HG03139 (cell line): ENCODE results near the gene ZNF22.

Experiments used
- ATAC-seq: cut with Tn5 transposase; IDR thresholded peaks from one replicate; pipeline ENCODE4 v1.9.1; 2021; ENCODE audit not compliant: unreplicated experiment

ZNF22 gene

DNA sequence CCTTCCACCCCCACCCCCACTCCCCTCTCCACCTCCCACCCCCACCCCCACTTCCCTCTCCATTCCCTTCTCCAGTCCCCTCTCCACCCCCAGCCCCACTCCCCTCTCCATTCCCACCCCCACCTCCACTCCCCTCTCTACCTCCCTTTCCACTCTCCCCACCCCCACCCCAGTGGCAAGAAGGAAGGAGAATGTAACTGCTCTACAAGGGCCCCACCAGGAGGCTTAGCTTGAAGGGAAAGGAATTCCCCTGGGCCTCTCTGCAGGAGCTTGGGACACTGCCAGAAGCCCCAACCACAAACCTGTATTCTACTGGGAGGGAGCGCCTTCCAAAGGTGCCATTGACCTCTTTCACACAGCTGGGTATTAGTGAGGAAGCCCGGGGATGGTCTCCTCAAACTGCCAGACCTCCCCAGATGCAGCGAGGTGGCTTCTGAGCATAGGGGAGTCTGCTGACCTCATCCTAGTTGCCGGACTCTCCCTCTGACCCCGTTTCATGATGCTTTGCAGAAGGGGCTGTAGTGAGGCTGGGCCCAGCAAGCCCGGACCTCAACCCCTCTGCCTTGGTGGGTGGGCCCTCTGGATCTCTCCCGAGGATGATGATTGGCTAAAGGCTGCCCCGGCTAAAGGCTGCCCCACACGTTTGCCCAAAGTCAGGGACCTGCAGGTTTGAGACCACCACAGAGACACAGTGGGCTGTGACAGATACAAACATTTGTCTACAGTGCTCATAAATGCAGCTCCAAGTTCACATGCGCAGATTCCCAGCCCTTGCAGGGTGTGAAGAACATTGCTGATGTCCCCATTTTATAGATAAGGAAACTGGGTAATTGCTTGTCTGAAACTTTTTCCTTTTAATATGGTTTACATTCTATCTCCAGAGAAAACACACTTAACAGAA, 25.0 kb upstream of the ZNF22 start:
- no peak for ATAC-seq

DNA sequence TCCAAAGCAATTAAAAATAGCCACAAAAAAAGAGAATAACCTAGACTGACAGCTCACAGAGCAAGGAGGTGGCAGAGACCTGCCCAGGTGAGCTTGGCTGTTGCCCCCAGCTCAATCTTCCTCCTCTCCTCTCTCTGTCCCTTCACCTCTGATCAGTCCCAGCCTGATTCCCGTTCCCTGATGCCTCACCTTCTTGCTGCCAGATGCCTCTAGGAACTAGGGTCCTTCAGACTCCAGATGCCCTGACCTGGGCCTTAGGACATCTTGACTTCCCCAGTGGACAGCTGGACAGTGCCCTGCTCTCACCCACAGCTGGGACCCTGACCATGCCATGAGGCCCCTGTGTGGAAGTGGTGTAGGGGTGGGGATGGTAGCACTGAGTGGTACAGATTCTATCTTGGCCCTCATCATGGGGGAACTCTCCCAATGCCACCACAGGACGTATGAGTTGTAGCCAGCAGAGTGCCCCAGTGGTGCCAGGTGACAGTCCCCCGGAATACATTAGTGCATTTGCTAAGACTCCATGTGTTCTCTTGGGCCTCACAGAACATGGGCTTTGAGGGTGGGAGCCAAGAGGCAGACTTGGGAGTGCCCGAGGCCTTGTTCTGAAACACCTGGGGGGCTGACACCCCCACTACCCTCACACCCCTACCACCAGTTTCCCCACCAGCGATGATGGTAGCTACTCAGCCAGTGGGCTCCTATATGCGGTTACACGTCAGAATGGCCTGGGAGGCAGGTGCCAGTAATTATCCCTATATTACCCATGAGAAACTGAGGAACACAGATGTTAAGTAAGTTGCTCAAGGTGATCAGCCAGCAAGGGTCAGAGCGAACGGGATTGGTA, 24.1 kb upstream of the ZNF22 start:
- ATAC-seq = no peak

DNA sequence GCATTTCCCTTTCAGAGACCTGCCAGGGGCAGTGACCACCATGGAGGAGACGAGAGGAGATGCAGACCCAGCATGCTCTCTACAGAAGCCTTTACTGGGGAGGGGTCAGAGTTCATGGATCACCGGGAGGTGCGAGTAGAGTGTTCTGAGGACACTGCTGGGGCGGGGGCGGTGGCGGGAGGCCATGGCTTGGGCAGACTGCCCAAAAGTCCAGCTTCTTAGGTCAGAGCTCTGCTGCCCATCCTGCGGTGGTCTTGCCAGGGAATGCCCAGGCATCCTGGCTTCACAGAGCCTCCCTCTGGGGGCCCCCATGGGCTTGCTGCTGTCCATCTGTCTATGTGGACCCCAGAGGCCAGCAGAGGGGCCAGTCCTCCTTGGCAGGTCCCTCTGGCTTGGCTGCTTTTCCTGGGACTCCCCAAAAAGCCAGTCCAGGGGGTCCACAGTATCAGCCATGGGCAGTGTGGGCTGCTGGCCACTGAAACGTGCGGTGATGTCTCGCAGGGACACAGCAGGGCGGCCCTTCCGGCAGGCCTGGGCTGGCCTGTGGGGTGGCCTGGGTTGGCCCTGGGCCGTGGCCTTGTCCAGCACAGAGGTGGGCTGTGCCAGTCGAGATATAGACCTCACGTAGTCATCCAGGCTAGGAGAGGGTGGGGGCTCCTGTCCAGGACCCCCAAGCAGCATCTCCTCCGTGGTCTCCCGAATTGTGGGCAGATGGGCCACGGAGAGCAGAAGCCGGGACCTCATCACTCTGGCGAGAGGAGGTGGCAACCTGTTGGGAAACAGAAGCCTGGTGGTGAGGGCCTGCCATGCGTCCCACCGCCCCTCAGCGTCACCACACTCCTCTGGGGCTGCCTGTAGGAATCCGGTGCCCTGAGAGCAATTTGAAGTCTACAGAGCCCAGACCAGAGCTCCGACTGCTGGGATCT, 23.2 kb upstream of the ZNF22 start:
- ATAC-seq = no peak

DNA sequence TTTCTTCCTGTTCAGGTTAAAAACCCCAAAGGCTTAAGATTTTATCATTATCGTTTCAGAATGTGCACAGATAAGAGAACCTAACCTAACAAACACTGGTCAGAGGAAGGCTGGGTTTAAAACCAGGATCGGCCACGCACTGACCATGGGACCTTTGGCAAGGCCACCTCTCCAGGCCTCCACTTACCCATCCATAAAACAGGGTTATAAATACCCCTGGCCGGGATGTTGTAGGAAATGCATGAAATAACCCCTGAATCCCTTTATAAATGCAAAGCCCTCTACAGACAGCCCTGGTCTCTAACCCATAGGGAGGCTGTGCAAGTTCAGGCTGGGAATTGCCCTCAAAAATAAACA, 22.5 kb upstream of the ZNF22 start:
- ATAC-seq = no peak

DNA sequence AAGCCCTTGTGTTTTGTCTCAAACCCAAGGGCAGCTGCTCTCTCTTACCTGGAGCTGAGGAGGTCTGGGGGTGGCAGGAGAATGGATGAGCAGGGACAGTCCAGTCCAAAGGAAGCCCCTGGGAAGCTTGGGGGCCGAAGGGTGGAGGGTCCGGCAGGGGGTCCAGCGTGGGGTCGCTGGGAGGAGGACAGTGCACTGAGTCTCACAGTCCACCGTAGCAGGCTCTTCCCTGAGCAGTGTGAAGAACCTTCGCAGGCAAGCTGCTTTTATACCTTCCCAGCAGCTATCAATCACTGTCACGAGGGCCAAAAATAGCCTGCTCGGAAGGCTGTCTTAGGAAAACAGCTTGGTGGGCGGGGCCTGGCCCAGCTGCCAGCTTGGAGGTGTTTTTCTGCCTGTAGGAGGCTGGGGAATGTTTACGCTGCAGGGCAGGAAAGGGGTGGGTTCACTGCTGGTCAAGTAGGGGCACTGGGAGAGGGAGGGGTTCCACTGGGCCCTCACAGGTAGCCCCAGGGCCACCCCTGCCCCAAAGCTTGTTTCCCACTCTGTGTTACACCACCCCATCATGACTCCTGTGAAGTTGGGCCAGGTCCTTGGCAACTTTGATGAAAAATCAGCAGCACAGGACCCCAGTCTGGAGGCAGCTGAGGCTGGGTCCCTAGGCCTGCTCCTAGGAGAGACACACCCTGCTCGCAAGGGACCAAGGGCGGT, 22.0 kb upstream of the ZNF22 start, which contains the start of gene DEPP1:
DEPP1 (minus strand) TSS at position 240 of the 711 bp plus-strand sequence. CDS start 779 bp downstream, outside the sequence.
- ATAC-seq = no peak

DNA sequence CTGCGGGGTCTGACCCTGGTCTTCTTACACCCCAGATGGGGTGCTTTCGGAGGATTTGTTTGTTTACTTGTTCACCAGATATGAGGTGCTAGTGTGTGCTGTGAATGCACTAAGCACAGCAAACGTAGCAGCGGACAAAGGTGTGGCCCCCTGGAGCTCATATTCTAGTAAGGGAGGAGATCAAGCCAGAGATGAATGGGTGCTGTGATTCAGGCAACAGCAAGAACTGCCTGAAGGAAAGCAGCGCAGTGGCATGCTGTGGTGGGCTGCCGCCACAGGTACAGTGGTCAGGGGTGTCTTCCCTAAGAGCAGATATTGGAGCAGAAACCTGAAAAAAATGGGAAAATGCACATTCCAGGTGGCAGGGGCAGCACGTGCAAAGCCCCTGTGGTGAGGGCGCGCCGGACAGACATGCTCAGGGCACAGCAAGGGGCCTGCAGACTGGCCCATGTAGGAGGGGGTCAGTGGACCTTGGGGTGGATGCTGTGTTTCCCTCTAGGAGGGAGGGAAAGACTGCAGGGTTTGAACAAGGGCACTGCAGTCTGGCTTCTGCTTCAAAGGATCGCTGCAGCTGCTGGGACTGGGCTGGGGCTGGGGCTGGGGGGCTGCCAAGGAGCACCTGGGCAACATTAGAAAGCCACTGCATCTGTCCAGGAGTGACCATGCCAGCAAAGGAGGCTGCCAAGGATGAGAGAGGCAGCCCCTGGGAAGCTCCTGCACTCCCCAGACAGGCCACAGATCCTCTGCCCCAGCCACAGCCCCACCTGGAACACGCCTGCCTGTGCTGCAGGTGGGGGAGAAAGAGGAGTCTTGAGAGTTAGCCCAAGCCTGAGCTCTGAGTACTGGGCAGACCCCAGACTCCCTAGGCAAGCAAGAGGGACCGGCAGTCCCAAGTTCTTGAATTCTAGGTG, 21.2 kb upstream of the ZNF22 start:
- ATAC-seq = no peak

DNA sequence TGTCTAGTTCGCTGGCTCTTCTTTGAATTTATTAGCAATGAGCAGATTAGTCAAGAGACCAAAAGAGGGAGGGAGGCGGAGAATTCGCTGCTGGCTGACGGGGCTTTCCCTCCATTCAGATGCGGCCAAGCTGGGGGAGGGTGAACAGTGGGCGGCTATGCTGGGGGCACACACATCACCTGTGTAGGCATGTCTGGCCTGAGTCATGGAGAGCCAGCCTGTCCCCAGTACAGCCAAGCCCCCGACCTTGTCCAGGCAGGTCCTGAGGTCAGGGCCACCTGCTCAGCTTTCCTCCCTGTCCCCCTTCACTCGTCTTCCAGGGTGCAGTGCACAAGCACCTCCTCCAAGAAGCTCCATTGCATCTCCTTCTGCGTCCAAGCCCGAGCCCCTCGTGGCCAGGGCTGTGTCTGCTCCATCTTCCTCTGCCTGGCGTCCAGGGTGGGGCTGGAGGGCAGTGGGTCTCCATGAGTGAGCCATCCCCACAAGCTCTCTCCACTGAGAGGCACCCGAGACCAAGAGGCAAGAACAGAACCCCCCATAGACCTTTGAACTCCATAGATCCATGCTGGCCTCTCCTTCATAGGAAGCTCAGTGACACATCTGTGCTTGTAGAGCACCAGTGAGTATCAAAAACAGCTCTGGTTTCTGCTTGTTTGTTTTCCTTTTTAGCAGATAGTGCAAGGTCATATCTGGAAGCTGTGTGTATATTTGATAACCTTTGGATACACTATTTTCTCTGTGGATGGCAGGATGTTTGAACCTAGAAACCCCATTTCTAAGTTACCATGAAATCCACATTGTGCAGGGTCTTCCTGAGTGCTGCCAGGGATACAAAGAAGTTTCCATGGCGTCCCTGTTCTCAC, 20.2 kb upstream of the ZNF22 start:
- no peak for ATAC-seq

DNA sequence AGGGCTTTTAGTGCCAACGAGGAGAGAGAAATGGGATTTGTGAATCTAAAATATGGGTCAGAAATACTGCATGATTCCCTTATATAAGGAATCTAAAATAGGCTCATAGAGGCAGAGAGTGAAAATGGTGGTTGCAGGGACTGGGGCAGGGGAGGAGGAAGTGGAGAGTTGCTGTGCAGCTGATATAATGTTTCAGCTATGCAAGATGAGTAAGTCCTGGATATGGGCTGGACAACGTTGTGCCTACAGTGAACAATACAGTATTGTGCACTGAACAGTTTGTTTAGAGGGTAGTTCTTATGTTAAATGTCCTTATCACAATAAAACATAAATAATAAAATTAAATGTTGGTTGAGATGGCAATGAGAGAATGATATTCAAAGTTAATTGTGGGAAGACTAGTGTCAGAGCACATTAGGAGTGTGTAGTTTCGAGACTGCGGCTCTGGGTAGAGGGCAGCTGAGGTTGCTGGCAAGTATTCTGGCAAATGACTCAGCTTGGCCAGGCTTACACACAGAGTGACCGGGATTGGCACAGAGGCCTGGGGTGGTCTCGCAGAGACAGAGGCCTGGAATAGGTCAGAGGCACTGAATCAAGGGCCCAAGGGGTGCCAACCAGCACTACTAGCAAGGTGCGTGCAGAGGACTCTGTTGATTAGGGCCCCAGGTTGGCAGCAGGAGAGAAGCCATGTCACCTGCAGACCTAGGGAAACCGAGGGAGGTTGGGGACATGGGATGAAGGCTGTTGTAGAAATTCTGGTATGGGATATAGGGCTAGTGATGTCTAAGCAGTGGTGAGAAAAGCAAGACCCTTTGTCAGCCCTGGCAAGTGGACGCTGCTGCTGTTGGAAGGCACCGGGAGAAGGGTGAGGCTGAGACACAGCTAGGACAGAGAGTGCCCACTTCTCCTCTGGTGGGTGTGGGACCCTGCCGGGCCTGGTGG, 19.3 kb upstream of the ZNF22 start:
- ATAC-seq = no peak

DNA sequence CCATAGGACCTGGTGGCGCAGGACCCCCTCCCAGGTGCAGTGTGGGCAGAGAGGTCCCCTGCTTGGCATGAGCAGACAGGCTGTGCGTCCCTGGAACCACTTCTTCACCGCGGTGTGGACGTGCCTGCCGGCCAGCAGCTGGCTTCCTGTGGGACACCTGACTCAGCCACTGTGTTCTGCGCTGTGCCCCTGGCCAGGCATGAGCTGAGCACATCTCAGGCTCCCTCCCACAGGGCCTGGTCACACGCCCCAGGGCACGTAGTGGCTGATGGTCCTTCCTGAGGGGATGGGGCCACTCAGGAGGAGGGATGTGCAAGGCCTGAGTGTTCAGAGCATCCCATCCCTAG, 18.6 kb upstream of the ZNF22 start:
- ATAC-seq = no peak

DNA sequence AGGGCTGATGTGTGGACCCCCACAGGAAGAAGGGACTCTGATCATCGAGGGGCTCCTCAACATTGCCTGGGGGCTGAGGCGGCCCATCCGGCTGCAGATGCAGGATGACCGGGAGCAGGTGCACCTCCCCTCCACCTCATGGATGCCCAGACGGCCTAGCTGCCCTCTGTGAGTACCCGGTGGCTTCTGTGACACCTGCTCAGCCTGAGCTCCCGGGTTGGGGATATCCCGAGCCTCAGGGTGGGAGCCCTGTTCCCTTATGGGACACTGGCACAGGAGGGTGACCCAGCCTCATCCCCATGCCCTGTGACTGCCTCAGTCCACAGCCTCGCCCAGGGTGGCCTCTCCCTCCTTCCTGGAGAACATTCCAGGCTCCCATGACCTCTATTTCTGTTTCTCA, 18.2 kb upstream of the ZNF22 start:
- no peak for ATAC-seq

DNA sequence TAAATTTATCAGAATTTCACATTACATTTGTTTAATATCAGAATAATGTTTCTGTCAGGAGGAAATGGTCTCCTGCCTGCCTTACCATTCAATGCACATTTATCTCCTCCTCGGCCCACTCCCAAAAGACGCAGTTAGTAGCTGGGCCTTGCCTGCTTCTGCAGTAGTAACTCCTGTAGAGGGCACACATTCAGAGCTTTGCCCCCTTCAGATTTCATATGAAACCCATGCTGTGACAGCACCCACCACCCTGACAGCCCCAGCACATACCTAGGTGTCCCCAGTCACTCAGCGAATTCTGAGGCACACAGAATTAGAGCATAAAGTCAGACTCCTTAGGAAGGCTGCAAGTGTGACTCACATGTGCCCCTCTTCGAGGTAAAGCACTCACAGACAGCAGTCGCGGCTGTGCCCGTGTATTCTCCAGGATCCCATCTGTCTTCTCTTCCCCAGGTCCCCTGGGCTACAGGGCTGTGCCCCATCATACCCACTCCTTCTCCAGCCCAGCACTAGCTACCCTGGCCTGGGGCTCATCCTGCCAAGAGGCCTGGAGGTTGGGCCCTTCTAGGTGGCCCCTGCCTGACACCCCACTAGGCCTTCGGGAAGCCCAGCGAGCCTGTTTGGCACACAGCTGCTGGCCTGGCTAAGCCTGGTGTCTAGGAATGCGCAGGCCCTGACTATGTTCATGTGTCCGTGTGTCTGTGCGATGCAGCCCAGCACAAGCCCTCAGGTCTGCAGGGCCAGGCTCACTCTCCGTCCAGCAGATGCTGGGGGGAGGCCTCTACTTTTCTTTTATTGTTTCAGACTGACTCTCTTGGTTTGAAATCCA, 17.4 kb upstream of the ZNF22 start:
- no peak for ATAC-seq

DNA sequence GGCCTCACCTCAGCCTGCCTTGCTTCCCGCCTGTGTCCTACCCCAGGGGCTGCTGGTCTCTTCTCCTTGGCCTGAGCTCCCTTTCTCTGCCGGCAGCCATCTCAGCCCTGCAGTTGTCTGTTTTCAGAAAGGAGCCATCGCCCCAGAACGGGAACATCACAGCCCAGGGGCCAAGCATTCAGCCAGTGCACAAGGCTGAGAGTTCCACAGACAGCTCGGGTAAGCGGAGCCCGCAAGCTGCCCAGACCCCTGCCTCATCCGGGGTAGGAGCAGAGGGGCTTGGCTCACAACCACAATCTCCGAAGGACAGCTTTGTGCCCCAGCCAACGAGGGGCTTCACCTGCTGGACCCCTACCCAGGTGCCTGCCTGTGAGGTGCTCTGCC, 16.8 kb upstream of the ZNF22 start:
- ATAC-seq = no peak

DNA sequence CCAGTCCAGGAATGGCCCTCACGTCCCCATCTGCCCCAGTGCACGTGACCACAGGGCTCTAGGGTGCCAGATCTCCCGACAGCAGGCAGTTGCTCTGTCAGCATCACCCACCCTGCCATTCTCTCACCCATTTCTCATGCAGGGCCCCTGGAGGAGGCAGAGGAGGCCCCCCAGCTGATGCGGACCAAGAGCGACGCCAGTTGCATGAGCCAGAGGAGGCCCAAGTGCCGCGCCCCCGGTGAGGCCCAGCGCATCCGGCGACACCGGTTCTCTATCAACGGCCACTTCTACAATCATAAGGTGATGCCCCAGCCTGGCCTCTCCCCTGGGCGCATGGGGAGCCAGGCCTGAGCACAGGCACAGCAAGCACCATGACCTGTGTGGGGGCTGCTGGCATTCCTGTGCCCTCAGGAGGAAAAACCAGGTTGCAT, 16.0 kb upstream of the ZNF22 start:
- ATAC-seq = no peak

DNA sequence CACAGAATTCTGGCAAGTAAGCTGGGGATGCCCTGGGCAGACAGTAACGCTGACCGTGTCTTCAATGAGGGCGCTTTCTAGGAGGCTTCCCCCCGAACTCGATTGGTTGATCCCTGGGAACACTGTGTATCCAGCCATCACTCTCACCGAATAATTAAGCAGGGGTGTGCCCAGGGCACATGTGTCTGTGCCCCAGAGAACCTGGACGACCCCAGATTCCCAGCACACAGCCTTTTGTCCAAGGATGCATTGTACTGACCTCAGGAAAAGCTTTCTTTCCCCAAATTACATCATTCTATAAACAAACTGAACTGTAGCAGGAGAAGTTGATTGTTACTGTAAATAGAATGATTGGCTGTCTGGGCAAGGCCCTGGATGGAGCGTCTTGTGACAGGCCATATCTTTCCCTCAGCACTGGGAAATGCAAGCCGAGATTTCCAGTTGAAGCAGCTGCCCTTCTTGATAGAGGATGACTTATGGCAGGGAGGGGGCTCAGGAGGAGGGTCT, 15.5 kb upstream of the ZNF22 start:
- no peak for ATAC-seq

DNA sequence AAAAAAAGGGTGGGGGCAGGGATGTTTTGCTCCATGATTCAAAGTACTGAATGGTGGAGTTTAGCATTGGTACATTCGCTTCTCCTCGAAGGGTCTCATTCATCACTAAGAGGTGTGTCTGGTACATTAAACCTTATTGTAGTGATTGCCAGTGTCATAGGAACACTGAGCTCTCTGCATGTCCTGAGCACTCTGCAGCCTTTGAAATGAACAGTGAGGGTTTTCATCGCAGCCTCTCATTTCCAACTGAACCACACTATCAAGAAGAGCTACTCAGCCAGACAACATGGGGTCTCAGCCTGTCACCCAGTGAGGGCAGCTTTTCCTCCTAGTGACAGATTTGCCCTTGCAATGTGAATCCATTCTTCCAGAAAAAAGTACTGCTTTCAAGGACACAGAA, 14.5 kb upstream of the ZNF22 start:
- ATAC-seq = no peak

DNA sequence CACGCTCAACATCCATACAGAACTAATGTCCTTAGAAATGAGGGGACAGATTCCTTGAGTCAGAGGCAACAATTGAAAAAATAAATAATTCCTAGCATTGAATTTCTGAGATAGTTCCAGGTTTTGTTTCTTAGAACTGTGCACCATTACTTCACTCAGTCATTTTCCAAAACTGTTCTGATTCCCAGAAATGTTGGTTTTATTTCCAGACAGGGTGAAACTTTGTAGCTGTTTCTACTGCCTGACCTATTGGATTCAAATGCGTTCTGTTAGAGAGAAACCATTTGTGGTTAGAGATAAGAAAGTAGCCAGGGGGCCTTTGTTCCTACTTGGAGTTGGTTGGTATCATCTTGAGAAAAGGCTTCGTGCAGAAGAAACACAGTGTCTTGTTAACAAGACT, 14.1 kb upstream of the ZNF22 start:
- ATAC-seq = no peak
